B cell (primary cell): ENCODE results near the gene MAP3K1. TPM values are rescaled to one million over a fixed set of nuclear protein-coding genes. Genes with fewer than 3 reads are reported as not detected.

Experiments used
- ATAC-seq: fragments of 200-7000 bp; cut with Tn5 transposase; one replicate; pipeline ENCODE4 v1.10.0; 2021; ENCODE audit warnings: low read depth, mild to moderate bottlenecking, moderate number of reproducible peaks, moderate library complexity
- CTCF ChIA-PET: fragments of 350-600 bp; sonication (Branson Sonifier 250); formaldehyde crosslinking; loops from one replicate; lab custom pipeline; 2021; ENCODE audit warnings: antibody characterized with exemption, inconsistent platforms; lab: Charles Lee
- POLR2A ChIA-PET: fragments of 350-600 bp; sonication (Branson Sonifier 250); formaldehyde crosslinking; loops from one replicate; lab custom pipeline; 2021; ENCODE audit warnings: antibody characterized with exemption; lab: Charles Lee
- DNase-seq: peaks from one replicate; pipeline ENCODE4 v3.0.0; 2013
- H2AFZ ChIP-seq: 2 replicates; pipeline ENCODE4 v1.6.1; 2012; ENCODE audit warnings: mild to moderate bottlenecking, low read depth, low read length; ENCODE audit not compliant: insufficient read depth, poor library complexity, severe bottlenecking
- H3K27ac ChIP-seq, 2 donors: 1 replicate in 1 of 2; 2 replicates in 1 of 2; pipeline ENCODE4 v1.5.1; 2012 to 2013; ENCODE audit warnings: low read length in 2 of 2, mild to moderate bottlenecking in 2 of 2, moderate library complexity in 1 of 2
- H3K27me3 ChIP-seq, 4 experiments: fragments of 200-600 bp in 1 of 4; sonication (generic) in 1 of 4; replicated peaks in 1 of 4; 1 replicate in 2 of 4; 2 replicates in 2 of 4; pipeline versions ENCODE4 v1.6.1 to v1.7.0; 2013 to 2016; ENCODE audit warnings: low read length in 3 of 4, mild to moderate bottlenecking in 2 of 4, mixed read lengths in 1 of 4, moderate library complexity in 1 of 4; ENCODE audit not compliant: insufficient read depth in 4 of 4, control insufficient read depth in 3 of 4; ENCODE audit errors: control extremely low read depth in 1 of 4
- H3K36me3 ChIP-seq, 2 experiments: replicated peaks in 1 of 2; 1 replicate in 1 of 2; 2 replicates in 1 of 2; pipeline versions ENCODE4 v1.6.1 to v1.7.1; 2013; ENCODE audit warnings: low read length in 1 of 2; ENCODE audit not compliant: insufficient read depth in 2 of 2, control insufficient read depth in 1 of 2; ENCODE audit errors: control extremely low read depth in 1 of 2, extremely low read depth in 1 of 2
- H3K4me1 ChIP-seq, 2 donors: fragments of 200-600 bp in 1 of 2; sonication (generic) in 1 of 2; 1 replicate in 1 of 2; 2 replicates in 1 of 2; pipeline versions ENCODE4 v1.5.1 to v1.6.1; 2013 to 2017; ENCODE audit warnings: low read length in 2 of 2; ENCODE audit not compliant: control insufficient read depth in 2 of 2, insufficient read depth in 2 of 2
- H3K4me2 ChIP-seq: replicated peaks from 2 replicates; pipeline ENCODE3; 2012; ENCODE audit warnings: mild to moderate bottlenecking, low read depth, low read length; ENCODE audit not compliant: poor library complexity, severe bottlenecking
- H3K4me3 ChIP-seq, 5 experiments: fragments of 200-600 bp in 1 of 5; sonication (generic) in 1 of 5; 1 replicate in 3 of 5; 2 replicates in 2 of 5; pipeline versions ENCODE4 v1.5.1 to v1.7.0; 2011 to 2016; ENCODE audit warnings: low read length in 4 of 5, mild to moderate bottlenecking in 4 of 5, low read depth in 2 of 5, control low read depth in 1 of 5, moderate library complexity in 1 of 5; ENCODE audit not compliant: insufficient read depth in 1 of 5; ENCODE audit errors: control extremely low read depth in 1 of 5, extremely low read depth in 1 of 5
- H3K79me2 ChIP-seq: fragments of 200-600 bp; sonication (generic); one replicate; pipeline ENCODE4 v1.6.0; 2016; ENCODE audit warnings: low read length; ENCODE audit not compliant: control insufficient read depth, insufficient read depth
- H3K9ac ChIP-seq: fragments of 200-600 bp; sonication (generic); 2 replicates; pipeline ENCODE4 v1.6.1; 2017; ENCODE audit warnings: mild to moderate bottlenecking, low read length, moderate library complexity
- H3K9me3 ChIP-seq, 3 donors: one replicate each; pipeline versions ENCODE4 v1.6.1 to v1.7.1; 2013; ENCODE audit warnings: low read length in 2 of 3; ENCODE audit not compliant: control insufficient read depth in 2 of 3, insufficient read depth in 1 of 3; ENCODE audit errors: control extremely low read depth in 1 of 3
- H4K20me1 ChIP-seq: 2 replicates; pipeline ENCODE4 v1.6.0; 2012; ENCODE audit warnings: mild to moderate bottlenecking, low read length; ENCODE audit not compliant: insufficient read depth, control insufficient read depth, poor library complexity, severe bottlenecking
- H3K27ac Mint-ChIP-seq: one replicate; pipeline ENCODE4 v1.8.0; 2021; ENCODE audit warnings: mixed read lengths
- H3K27me3 Mint-ChIP-seq: one replicate; pipeline ENCODE4 v1.8.0; 2021; ENCODE audit warnings: mixed read lengths
- H3K4me1 Mint-ChIP-seq: one replicate; pipeline ENCODE4 v1.8.0; 2021; ENCODE audit warnings: mixed read lengths
- H3K4me3 Mint-ChIP-seq: one replicate; pipeline ENCODE4 v1.8.0; 2021; ENCODE audit warnings: mixed read lengths
- H3K9me3 Mint-ChIP-seq: one replicate; pipeline ENCODE4 v1.8.0; 2022; ENCODE audit warnings: mixed read lengths; ENCODE audit not compliant: insufficient read depth
- CTCF ChIP-seq: fragments of 200-600 bp; IDR thresholded peaks from one replicate; pipeline ENCODE4 v1.8.0; 2022; ENCODE audit warnings: antibody characterized with exemption, mild to moderate bottlenecking
- EZH2 ChIP-seq: IDR thresholded peaks from 2 replicates; pipeline ENCODE4 v1.6.1; 2012; ENCODE audit warnings: borderline replicate concordance, low read depth, mild to moderate bottlenecking, moderate library complexity, low read length; ENCODE audit not compliant: insufficient read depth, poor library complexity, severe bottlenecking
- WGBS: methylation state at CpG from one replicate; pipeline ENCODE4 v1.1.5; 2013; ENCODE audit warnings: missing lambda C conversion rate; ENCODE audit not compliant: insufficient coverage; 5-methylcytosine and 5-hydroxymethylcytosine counted together
- intact Hi-C: fragments of 100-400 bp; cut with micrococcal nuclease; formaldehyde crosslinking; loops from one replicate; pipeline ENCODE4 v1.10.0; 2022
- polyA plus RNA-seq: library from polyadenylated mRNA; depleted of rRNA; stranded (reverse); fragments of >200 nt; gene quantifications from 2 replicates; pipeline ENCODE4 v1.2.3, GENCODE V29; 2012
- total RNA-seq, 2 donors: library from RNA; stranded (reverse); fragments of 120-200 nt in 1 of 2; gene quantifications; 1 replicate in 1 of 2; 2 replicates in 1 of 2; pipeline versions ENCODE4 v1.2.3 to v1.2.4, GENCODE V29; 2013 to 2022

The MAP3K1 gene
- total and polyA plus RNA-seq, 2 donors (not counting 1 experiment from before 2014, with no cell fraction given), result 51.7 to 160 TPM

- Mint-ChIP-seq H3K27me3 (no peaks in the 10 kb centered on the region), H3K27ac (peak overlapping the region; percentile 98), H3K4me1 (peaks cover 61% of the 10 kb centered on the region), H3K4me3 (peak overlapping the region; percentile 95), H3K9me3 (no peaks in the 10 kb centered on the region)
- ATAC-seq (no peak), DNase-seq (peak; percentile 56)
- Histone ChIP-seq H3K27me3 (no peaks in the 10 kb centered on the region), H3K27ac (peak overlapping the region; percentile 78 to 91), H3K4me2 (peak overlapping the region; percentile 83), H3K4me3 (peak overlapping the region; percentile 67 to 97 (median 87)), H4K20me1 (peaks cover 15% of the 10 kb centered on the region), H2AFZ (peak overlapping the region; percentile 66), H3K9ac (peak overlapping the region; percentile 94), H3K79me2 (peaks cover 69% of the 10 kb centered on the region), H3K4me1 (peaks cover 48 to 52% of the 10 kb centered on the region in 2 donors), H3K9me3 (no peaks in the 10 kb centered on the region), H3K36me3 (peaks cover 0 to 18% of the 10 kb centered on the region in 2 experiments)
- no peak for TF ChIP-seq CTCF
- no peak for TF ChIP-seq EZH2
- intact Hi-C loops, result loop anchor here (1.0 to 5.0 kb wide), 5 partner anchors 12 to 355 kb away; partner anchors contain the start of gene GPBP1
- ChIA-PET POLR2A (interaction anchor here (1.0 kb wide), 1 partner anchor 131 kb away, joined by 3 read pairs; no protein-coding TSS in a partner anchor), CTCF (interaction anchor here (0.6 to 3.4 kb wide), 4 partner anchors 21 to 546 kb away, joined by 3 to 16 read pairs (median 3); no protein-coding TSS in a partner anchor)
- 0% methylated on average over 2 of the region's 8 CpGs for WGBS
These were observed 2.1 kb downstream of the MAP3K1 start for GRCh38 chr5:56817263-56818014.
